T-helper 2 cell treated with Interferon-gamma antibody and Interleukin-4, amounts not matched to agents 5 μg/mL and 100 μg/mL, for 36 hours (primary cell): ENCODE measurements around the gene ZNF641.
A peak's percentile ranks its signal among the peaks of the same experiment; 100 is the strongest.

Experiments used
- DNase-seq: peaks from one replicate; pipeline ENCODE4 v3.0.0; 2021; ENCODE audit warnings: low spot score
- H3K27ac Mint-ChIP-seq: one replicate; pipeline ENCODE4 v1.8.0; 2021; ENCODE audit warnings: mild to moderate bottlenecking, mixed read lengths
- H3K27me3 Mint-ChIP-seq: one replicate; pipeline ENCODE4 v1.8.0; 2021; ENCODE audit warnings: low read depth, mixed read lengths
- H3K36me3 Mint-ChIP-seq: one replicate; pipeline ENCODE4 v1.8.0; 2021; ENCODE audit warnings: low read depth, mixed read lengths
- H3K4me1 Mint-ChIP-seq: one replicate; pipeline ENCODE4 v1.8.0; 2021; ENCODE audit warnings: low read depth, mixed read lengths
- H3K4me3 Mint-ChIP-seq: one replicate; pipeline ENCODE4 v1.8.0; 2022; ENCODE audit warnings: mild to moderate bottlenecking, moderate library complexity, mixed read lengths
- H3K9me3 Mint-ChIP-seq: one replicate; pipeline ENCODE4 v1.8.0; 2021; ENCODE audit warnings: mixed read lengths

ZNF641 gene

GRCh38 chr12:48307269-48307668, 43.5 kb downstream of the ZNF641 start:
- Mint-ChIP-seq H3K4me3 (no peak overlapping the region), H3K27ac (no peak overlapping the region), H3K27me3 (peaks cover 5% of the 10 kb centered on the region), H3K36me3 (no peaks in the 10 kb centered on the region), H3K4me1 (no peaks in the 10 kb centered on the region), H3K9me3 (no peaks in the 10 kb centered on the region)
- no peak for DNase-seq

GRCh38 chr12:48305190-48305589, 45.5 kb downstream of the ZNF641 start:
- no peak for DNase-seq
- no peaks in the 10 kb centered on the region for H3K4me1 Mint-ChIP-seq
- no peaks in the 10 kb centered on the region for H3K36me3 Mint-ChIP-seq
- H3K27me3 Mint-ChIP-seq = no peaks in the 10 kb centered on the region
- no peaks in the 10 kb centered on the region for H3K9me3 Mint-ChIP-seq
- no peak overlapping the region for H3K4me3 Mint-ChIP-seq
- H3K27ac Mint-ChIP-seq = no peak overlapping the region

DNA sequence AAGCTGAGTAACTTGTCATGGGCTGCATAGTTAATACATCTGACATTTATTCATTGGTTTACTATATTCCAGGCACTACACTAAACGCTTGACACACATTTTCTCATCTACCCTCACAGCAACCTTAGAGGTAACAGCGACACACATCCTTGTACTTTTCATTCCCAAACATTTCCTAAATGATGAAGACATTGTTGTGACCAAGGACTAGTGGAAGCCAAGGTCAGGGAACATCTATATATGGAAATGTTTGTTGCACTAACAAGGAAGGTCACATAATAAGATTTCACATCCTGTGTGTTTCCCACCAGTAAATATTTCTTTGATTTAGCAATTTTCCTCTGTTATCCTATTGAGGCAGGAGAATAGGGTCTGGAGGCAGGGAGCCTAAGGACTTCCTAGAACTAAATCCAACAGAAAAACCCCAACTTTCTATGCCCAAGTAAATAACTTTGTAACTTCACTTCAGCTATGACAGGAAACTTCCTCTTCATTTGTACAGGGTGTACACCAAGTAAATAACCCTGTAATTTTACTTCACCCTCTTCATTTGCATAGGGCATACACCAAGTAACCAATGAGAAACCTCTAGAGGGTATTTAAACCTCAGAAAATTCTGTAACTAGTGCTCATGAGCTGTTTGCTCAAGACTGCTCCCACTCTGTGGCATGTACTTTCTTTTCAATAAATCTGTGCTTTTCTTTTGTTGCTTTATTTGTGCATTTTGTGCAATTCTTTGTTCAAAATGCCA, 48.4 kb downstream of the ZNF641 start:
- Mint-ChIP-seq H3K27me3 (peaks cover 8% of the 10 kb centered on the region), H3K36me3 (no peaks in the 10 kb centered on the region), H3K4me1 (no peaks in the 10 kb centered on the region), H3K9me3 (no peaks in the 10 kb centered on the region), H3K27ac (no peak overlapping the region), H3K4me3 (no peak overlapping the region)
- DNase-seq = no peak

DNA sequence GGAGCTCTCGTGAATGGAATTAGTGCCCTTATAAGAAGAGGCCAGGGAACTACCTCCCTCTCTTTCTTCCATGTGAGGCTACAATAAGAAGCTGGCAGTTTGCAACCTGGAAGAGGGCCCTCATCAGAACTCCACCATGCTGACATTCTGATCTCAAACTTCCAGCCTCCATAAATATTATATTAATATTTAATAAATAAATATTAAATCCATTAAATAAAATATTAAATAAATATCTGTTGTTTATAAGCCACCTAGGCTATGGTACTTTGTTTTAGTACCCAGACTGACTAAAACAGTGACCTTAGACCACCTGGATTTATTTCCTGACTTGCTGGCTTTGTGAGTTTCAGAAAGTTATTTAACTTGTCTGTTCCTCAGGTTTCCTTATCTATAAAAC, 49.9 kb downstream of the ZNF641 start:
- H3K4me3 Mint-ChIP-seq = no peak overlapping the region
- peaks cover 18% of the 10 kb centered on the region for H3K27me3 Mint-ChIP-seq
- H3K9me3 Mint-ChIP-seq = no peaks in the 10 kb centered on the region
- H3K4me1 Mint-ChIP-seq = peaks cover 13% of the 10 kb centered on the region
- no peaks in the 10 kb centered on the region for H3K36me3 Mint-ChIP-seq
- no peak overlapping the region for H3K27ac Mint-ChIP-seq
- DNase-seq = no peak

- Mint-ChIP-seq H3K27me3 (peaks cover 19% of the 10 kb centered on the region), H3K4me1 (peaks cover 13% of the 10 kb centered on the region), H3K9me3 (no peaks in the 10 kb centered on the region), H3K36me3 (no peaks in the 10 kb centered on the region), H3K27ac (no peak overlapping the region), H3K4me3 (peak overlapping the region; percentile 77)
- peak; percentile 21 for DNase-seq
These were observed 54.0 kb downstream of the ZNF641 start for GRCh38 chr12:48296586-48297282.

DNA sequence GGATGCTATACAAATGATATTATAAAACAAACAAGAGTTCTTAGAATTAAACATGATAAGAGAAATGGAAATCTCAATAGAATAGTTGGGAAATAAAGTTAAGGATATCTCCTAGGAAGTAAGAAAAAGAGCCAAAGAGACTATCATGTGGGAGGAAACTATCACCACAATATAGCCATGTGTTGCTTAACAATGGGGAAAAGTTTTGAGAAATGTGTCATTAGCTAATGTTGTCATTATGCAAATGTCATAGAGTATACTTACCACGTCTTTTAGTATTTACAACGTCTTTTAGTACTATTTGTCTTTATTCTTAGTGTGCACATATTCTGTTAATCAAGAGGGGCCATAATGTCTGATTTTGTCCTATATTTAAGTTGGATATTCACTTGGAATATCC, 58.7 kb downstream of the ZNF641 start:
- Mint-ChIP-seq H3K4me1 (peaks cover 10% of the 10 kb centered on the region), H3K36me3 (no peaks in the 10 kb centered on the region), H3K4me3 (no peak overlapping the region), H3K27me3 (peaks cover 14% of the 10 kb centered on the region), H3K27ac (no peak overlapping the region), H3K9me3 (no peaks in the 10 kb centered on the region)
- DNase-seq = no peak

DNA sequence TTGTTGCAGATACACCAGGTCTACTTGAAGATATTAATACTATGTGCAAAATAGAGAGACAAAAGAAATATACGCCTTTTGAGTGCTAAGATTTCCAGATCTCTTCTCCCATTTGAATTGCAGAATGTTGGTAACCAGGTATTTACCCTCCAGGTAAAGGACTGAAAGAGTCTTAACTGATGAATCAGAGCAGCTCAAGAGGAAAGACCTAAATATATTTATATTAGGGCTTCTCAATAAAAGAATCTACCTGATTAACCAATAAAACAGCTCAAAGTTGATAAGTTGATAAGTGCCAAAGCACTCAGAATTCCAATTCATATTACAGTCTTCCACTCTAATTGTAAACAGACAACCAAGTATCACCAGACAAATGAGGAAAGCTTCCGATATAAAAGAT, 59.2 kb downstream of the ZNF641 start:
- Mint-ChIP-seq H3K9me3 (no peaks in the 10 kb centered on the region), H3K27ac (no peak overlapping the region), H3K4me3 (no peak overlapping the region), H3K36me3 (no peaks in the 10 kb centered on the region), H3K4me1 (peaks cover 5% of the 10 kb centered on the region), H3K27me3 (peaks cover 9% of the 10 kb centered on the region)
- DNase-seq = no peak

DNA sequence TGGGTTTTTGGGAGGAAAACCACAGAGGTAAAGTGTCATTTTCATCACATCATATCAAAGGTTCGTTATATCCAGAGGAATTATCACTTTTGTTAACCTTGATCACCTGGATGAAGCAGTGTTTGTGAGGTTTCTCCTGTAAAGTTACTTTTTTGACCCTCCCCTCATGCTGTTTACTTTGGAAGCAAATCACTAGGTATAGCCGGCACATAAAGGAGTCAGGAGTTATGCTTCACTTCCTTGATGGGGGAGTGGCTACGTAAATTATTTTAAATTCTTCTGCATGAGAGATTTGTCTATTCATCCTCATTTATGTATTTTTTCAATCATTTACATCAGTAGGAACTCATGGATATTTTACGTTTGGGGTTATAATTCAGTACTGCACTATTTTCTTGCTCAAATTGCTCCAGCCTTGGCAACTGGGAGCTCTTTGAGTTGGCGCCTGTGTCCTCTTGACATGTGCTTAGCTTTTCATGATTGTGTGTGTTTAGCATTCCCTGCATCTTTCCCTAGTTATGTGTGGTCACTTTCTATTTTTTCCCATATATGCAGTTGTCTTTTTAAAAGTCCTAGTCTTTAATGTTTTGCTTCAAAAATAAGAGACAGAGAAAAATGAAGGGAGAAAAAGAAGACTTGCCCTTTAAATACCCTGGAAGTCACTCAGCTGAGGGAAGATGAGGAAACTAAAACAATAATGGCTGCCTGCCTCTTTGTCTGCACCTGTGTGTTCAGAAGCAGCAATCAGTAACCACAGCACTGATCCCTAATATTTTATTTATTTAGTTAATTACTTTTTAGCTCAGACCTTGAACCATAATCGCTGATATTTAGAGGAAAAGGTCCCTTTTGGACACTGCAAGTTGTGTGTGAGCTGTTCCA, 62.1 kb downstream of the ZNF641 start:
- DNase-seq = no peak
- Mint-ChIP-seq H3K9me3 (peaks cover 12% of the 10 kb centered on the region), H3K4me1 (peaks cover 6% of the 10 kb centered on the region), H3K36me3 (no peaks in the 10 kb centered on the region), H3K4me3 (no peak overlapping the region), H3K27ac (no peak overlapping the region), H3K27me3 (peaks cover 7% of the 10 kb centered on the region)
